TTC549 (cell line): Measurements from ENCODE around the gene HDAC9.

Experiments
- FAIRE-seq: peaks from 2 replicates; lab custom pipeline; 2012; peaks lifted over from hg19 to GRCh38; lab: Jason Lieb, UNC

HDAC9 gene

DNA sequence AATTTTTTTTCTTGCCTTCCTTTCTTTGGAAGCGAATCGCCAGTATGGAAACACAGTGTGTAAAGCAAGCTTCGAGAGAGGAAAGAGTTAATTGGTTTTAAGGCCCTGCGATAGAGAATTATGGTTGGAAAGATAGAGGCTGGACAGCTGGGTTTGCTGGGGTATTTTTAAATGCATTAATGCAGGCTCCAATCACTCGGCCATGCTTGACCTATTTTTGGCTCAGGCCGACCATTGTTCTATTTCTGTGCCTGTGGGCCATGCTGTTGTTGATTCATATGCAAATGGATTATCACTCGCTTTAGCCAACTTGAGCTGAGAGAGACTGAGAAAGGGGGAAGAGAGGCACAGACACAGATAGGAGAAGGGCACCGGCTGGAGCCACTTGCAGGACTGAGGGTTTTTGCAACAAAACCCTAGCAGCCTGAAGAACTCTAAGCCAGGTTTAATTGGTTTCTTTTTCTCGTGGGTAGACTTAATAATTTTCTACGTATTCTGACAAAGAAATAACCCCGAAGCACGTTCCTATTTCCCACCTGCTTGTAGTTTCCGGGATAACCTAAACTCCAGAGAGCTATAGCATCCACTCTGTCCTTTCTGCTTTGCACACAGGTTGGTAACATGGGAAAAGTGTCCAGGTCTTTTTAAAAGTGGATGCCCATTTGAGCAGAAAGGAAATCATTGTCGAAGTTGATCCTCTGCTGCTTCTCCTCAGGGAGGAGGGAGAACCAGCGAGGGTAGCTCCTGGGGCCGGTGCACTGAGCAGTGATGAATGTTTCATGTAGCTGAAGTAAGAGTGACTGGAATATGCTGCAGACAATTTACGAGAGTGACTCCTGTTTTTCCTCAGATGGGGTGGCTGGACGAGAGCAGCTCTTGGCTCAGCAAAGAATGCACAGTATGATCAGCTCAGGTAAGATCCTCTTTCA is at the start of gene HDAC9:
TSS of gene HDAC9 (plus strand) at position 338 of the 929 bp plus-strand sequence. CDS start at position 892, 554 bp downstream.
- FAIRE-seq = no peak

DNA sequence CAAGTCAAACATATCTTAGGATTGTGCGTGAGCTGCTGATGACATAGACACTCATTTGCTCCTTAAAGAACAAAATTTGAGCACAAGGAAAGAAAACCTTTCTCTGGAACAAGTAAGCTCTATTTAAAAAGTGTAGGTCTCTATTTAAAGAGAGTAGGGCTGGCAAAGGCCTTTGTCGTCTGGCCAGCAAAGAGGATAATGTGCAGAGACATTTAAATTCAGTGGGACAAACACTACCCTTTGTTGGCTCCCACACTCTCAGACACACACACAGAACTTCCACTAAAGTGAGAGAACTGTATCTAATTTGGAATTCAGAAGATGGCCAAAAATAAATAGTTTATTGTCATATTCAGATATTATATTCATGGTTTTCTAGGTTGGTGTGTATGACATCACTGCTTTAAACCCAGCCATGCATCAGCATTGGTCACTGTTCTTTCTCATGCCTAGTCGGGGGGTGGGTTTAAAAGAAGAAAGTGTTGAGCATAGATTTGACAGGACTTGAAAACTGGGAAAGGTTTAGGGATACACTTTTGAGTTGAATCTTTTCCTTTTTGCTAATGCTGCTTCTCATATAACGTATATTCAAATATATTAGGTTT is 49.5 kb upstream of the HDAC9 start:
- no peak for FAIRE-seq

DNA sequence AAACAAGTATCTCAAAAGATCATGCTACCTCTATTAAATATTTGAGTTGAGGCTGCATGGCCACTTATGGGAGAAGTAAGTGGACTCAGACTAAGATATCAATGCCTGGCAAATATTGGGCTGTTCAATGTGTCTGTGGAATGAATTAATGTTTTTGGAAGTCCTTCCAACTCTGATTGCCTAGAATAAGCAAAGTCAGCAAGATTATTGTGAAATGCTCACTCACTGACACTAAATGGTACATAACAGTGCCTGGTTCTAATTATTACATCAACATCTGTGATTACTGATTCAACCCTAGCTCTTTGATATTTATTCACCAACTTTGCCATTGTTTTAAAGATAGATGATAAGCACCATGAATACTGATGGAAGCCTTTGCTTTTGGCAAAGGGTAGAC is 45.5 kb upstream of the HDAC9 start:
- FAIRE-seq = no peak

DNA sequence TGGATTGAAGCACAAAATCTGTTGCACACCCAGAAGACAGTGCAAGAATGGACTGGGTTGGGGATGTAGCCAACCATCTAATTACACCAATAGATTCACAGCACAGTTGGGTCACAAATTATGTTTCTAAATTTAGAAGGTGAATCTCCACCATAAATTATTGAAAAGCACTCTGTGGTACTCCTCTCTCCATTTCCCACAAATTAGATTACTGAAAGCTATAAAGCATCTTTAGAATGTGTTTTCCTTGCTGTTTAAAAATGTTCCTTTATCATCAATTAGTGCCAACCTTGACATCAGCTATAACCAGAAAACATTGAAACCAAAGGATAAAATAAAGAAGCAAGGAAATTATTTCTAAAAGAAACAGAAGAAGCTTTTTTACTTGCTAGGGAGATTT is 39.9 kb upstream of the HDAC9 start:
- FAIRE-seq = no peak

DNA sequence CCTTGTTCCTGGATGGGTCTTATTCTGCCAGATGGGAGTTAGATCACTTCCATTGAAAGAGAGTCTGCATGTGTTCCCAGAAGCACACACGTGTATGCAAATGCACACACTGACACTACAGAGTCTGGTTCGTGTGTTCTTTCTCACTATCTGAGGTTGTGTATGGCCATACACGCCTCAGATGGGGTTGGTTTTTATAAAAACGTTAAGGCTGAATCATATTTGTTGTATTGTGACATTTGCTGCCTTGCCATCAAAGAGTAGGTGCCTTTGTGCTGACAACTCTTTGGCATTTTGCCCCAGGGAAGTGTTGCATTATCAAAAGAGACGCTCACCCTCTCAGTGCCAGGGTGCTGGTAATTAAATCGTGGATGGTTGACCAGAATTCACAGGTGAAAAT is 37.7 kb upstream of the HDAC9 start:
- FAIRE-seq = no peak

DNA sequence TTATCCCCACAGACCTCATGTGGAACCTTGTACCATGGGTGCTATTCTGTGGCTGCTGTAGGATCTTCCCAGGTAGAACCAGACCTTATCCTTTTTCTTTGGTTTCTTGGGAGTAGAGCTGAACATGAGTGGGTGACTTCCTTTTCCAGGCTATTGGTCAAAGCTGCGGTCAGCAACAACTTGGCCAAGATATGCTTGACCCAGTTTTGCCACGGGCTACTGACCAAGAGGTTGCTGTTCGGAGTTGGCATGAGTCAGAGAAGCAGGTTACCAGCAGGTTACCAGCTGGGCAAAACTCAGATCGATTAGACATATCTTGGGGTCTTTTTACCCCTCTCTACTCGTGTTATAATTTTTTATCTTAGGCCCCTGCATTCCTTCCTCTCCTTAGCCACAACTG is 36.7 kb upstream of the HDAC9 start:
- no peak for FAIRE-seq

DNA sequence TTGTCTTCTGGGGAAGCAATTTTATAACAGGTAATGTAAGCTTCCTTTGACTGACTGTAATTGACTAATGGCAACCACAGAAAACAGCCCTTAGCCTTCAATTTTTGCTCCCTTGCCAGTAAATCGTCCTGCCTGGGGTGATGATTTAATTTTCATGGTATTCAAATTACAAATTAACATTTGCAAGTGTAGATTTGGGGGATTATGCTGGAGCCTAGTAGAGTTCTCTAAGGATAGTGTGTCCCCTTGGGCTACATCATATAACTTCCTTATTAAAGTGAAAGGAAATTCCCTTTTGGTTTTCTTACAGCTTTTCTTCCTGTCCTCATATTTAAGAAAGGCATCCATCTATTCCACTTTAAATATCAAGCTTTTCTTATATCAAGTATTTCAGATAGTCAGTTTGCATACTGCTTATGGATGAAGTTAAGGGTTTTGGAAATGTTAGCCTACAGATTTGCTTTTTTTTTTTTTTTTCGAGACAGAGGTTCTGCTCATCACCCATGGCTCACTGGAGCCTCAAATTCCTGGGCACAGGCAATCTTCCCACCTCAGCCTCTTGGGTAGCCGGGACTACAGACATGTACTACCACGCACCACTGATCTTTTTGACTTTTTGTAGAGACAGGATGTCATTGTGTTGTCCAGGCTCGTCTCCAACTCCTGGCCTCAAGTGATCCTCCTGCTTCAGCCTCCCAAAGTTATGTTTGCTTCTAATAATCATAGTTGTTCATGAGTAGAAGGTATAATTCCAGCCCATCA is 35.9 kb upstream of the HDAC9 start:
- no peak for FAIRE-seq

DNA sequence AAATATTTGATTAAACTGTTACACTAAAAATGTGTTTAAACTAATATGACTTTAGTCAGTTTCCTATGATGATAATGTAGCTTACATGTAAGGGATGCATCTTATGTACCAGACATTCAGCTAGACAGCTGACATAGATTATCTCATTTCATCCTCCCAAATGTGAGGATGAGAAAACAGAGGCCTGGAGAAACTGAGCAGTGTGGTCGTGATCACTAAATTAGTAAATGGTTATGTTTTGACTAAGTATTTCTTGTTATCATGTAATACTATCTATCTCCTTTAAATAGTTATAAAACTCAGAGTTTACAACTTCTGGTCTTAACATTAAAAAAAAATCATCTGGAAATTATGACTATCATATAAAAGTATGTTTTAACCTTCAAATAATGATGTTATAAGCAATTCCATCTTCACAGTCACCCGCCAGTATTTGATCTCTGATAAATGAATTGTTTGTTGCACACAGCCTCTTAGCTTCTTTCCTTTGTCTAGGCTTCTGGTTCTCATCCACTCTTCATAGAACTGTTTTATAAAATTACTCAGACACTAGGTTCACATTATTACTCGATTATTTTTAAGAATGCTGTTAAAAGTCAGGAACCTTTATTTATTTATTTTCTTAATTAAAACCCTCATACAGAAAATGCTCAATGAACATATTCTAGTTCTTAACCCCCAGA is 33.6 kb upstream of the HDAC9 start:
- FAIRE-seq = no peak

DNA sequence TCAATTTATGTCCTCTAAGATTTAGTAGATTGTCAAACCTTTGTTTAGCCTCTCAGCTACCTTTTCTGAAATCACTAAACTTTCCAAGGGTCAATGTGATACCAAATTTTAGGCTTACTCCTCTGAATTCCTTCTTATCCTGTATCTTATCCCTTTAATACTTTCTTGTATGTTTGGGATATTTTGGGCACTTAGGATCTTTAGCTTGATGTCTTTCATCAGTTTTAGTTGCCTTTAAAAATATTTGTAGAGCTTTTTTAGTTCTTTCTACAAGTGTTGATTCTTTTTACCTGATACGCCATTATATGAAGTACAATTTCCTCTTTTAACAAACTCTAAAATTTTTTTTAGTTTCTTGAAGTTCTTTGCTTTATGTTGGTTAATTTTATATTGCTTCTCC is 30.7 kb upstream of the HDAC9 start:
- no peak for FAIRE-seq

- FAIRE-seq = no peak
Observed at GRCh38 chr7:18467011-18467410, 28.5 kb upstream of the HDAC9 start.

DNA sequence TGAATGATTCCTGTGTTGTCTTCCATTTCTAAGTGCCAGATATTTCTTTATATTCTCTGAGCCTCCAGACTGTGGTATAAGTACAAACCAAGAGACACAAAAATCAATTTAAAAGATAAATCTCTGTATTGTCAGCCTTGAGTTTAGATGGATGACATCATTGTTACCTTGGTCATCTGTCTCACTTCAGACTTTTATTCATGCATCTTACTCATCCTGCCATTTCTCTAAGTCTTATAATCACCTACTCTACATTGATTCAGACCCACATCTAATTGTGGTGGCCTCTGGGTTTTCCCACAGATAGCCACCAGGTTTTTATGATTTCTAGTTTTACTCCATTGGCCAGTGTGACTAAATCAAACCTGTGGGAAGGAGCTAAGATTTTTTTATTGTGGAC is 26.8 kb upstream of the HDAC9 start:
- no peak for FAIRE-seq

DNA sequence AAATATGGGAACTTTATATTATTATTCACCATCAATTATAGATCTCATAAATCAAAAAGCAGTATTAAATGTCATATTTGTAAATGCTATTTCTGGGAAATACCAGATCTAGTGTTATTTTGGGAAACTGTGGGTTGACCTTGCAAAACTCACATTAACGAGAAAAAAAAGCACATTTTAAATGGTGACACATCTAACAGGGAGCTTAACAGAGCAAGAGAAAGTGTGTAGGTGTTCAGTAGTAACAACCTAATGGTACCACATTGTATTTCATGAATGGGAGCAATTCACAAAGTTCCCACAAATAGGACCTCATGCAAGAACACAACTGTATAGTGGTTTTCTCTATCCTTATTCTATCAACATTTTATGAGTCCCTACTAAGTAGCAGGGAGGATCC is 26.2 kb upstream of the HDAC9 start:
- no peak for FAIRE-seq

GRCh38 chr7:18471476-18472160 is 23.9 kb upstream of the HDAC9 start:
- FAIRE-seq = no peak

DNA sequence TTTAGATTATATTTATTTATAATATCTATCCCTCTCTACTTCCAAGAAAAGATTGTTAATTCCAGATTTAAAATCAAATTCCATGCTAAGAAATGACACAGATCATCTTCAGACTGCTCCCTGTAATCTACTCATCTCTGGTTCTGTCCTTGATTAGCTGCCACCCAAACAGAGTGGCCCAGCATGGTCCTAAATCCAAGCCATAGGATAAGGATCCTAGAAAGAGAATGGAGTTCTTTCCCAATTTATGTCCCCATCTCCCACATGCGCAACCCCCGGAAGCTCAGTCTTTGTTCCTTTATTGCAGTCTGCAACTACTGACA is 23.4 kb upstream of the HDAC9 start:
- FAIRE-seq = no peak

DNA sequence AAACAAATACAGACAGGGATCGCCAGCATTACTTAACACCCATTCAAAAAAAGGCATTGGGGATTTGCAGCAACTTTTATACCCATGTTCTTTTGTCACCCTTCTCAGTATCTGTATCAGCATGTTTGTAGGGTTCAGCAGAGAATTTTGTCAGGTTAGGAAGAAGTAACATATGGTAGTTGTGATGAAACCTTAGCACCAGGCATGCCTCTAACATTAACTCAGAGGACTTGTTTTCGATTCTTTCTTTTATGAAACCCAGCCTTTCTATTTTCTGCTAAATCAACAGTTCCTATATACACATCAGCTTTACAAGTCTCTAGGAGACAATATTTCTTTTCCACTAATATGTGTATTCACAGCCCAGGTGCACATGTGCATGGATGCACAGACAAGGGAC is 22.4 kb upstream of the HDAC9 start:
- FAIRE-seq = no peak

GRCh38 chr7:18474944-18475343 is 20.6 kb upstream of the HDAC9 start:
- no peak for FAIRE-seq

DNA sequence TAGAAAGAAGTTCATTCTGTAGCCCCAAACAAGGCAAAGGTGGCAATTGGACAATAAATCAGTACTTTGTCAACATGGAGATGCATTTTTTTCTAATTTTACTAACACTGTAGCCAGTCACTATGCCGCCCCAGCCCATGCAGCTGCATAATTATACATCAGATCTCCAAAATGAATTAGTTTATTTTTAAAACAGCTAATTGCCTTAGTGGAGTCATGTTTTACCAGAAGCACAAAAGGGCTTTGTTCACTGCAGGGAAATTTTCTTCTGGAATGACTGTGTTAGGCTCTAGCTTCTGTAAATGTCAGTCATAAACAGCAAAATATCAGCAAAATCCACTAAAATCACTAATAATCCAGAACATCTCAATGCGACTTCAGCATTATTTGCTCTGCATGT is 20.1 kb upstream of the HDAC9 start:
- no peak for FAIRE-seq

DNA sequence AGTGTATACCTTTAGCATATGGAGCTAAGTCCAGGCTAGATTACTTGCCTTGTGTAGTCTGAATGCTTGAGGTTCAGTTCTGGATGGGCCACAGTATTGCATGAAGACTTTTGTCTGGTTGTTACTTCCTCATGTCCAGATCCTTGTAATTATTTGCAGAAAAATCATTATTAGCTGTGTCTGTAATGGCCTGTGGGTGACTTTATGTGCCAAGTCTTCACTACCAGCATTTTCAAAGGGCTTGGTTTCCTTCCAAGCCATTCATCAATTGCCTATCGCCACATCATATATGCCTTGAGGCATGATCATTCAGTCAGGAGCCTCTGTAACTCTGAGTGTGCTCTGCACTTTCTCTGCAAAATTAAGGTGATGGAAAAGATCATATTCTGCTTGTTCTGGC is 13.8 kb upstream of the HDAC9 start:
- FAIRE-seq = no peak

DNA sequence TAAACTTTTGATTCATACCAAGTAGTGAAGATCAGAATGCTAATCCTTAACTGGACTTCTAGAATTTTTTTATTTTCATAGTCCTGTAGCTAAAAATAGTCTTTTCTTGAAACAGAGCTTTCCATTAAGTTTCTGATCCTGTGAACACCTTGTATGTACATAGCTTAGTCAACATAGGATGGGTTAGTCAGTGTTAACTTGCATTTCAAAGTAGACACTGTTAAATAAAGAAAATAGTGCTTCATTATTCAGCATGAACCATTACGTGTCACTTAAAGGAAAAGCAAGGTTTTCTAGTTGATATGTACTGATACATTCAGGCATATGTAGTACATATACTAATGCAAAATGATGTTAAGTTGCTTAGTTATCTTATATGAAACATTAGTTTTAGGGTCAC is 7.5 kb upstream of the HDAC9 start:
- no peak for FAIRE-seq

DNA sequence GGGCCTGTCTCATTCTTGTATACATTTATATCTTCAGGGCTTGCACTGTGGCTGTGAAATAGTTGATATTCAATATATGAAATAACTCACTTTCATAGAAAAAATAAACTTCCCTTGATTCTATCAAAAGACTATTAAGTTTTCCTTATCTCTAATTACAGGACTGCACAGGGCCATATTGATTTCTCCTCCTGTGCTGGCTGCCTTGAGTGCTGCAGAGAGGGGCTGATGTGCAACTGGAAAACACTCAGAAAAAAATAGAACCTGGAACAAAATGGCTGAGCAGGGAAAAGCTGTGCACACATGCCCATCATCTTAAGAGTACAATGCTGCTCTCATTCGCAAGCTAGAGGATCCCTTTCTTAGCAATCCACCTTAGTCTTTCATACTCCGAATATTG is 5.9 kb upstream of the HDAC9 start:
- FAIRE-seq = no peak

DNA sequence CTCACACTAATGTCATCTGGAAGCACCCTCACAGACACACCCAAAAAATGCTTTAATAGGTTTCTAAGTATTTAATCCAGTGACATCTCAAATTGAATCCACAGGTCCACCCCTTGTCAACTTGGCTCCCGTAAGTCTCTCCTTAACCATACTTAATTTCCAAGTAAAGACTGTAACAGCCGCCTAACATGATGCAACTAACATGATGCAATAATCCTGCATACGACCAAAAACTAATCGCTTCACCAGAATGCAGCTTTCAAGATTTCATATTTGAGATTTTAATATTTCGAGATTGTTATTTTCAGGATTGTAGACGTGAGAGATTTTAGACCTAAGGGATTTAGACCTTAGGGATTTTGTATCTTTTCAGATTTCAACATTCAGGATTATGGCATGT is 3.7 kb upstream of the HDAC9 start:
- FAIRE-seq = no peak

DNA sequence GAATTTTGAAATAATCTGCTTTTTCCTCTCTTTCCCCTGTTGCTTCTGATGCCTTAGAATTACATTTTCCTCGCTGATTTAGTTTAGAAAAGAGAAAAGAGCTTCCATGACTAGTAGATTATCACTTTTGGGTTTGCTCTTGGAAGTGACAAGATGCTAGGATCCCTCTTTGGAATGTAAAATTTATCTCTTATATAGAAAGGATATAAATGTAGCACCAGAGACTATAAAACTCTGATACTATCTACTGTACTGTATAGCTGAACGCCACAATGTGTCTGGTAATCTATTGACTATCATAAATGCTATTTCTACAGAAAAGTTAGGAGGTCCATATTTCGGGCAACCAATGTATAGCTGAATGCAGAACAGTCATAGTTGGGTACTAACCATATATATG is 1.1 kb upstream of the HDAC9 start:
- no peak for FAIRE-seq
